ENCODE measurements around the gene PNRC1.

GRCh38 chr6:89066940-89067646 is 13.5 kb upstream of the PNRC1 start:
- TF ChIP-seq ZNF302 (CRISPR knock-in tag; IDR thresholded peaks at IDR 0.05) (no peak), JUN (IDR thresholded peaks at IDR 0.05) (no peak)
- TF ChIP-seq, protein P1, sequence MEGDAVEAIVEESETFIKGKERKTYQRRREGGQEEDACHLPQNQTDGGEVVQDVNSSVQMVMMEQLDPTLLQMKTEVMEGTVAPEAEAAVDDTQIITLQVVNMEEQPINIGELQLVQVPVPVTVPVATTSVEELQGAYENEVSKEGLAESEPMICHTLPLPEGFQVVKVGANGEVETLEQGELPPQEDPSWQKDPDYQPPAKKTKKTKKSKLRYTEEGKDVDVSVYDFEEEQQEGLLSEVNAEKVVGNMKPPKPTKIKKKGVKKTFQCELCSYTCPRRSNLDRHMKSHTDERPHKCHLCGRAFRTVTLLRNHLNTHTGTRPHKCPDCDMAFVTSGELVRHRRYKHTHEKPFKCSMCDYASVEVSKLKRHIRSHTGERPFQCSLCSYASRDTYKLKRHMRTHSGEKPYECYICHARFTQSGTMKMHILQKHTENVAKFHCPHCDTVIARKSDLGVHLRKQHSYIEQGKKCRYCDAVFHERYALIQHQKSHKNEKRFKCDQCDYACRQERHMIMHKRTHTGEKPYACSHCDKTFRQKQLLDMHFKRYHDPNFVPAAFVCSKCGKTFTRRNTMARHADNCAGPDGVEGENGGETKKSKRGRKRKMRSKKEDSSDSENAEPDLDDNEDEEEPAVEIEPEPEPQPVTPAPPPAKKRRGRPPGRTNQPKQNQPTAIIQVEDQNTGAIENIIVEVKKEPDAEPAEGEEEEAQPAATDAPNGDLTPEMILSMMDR (IDR thresholded peaks at IDR 0.05): no peak
